HL-60 (cell line): Measurements from ENCODE around the gene SLC25A52.

ENCODE experiments used
- CTCF ChIP-seq: IDR thresholded peaks from one replicate; pipeline ENCODE4 v1.5.1; 2011; ENCODE audit warnings: low read length, control low read depth, inconsistent platforms; ENCODE audit not compliant: insufficient read depth
- POLR2AphosphoS5 ChIP-seq: IDR thresholded peaks from 2 replicates; pipeline ENCODE4 v1.6.1; 2012; ENCODE audit warnings: low read depth

DNA sequence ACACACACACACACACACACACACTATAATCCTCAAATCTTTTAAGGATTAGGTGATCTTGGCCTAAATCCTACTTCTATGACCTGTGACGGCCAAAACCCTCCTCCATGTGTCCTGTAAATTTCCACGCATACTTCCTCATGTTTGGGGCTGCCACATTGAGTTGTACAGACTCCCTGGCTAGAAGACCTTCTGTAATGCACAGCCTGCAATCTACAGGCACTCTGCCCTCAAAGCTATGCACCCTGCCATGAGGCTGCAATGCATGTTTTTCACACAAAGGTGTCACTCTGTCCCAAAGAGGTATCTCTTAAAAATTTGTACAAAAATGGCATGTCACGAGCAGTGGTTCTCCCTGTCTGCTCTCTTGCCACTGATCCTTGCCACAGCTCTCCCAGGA is 49.9 kb downstream of the SLC25A52 start:
- no peak for TF ChIP-seq POLR2AphosphoS5
- TF ChIP-seq CTCF = no peak
